Measurements from ENCODE around the gene LBR. TPM values are rescaled to one million over a fixed set of nuclear protein-coding genes. Genes with fewer than 3 reads are reported as not detected.

LBR gene
- total RNA-seq, 1 experiment from 2014 or later, result 60.9 TPM

- H4K8ac ChIP-seq (replicated peaks; ENCODE audit: insufficient read length, low read depth, low read length), result no peak overlapping the region
- peaks cover 2% of the 10 kb centered on the region; the same call in 1 of the 2 replicates for H3K4me1 ChIP-seq (ENCODE audit: insufficient read depth, low read length)
- no peak overlapping the region for H4K5ac ChIP-seq (ENCODE audit: insufficient read length, low read depth, low read length)
- Mint-ChIP-seq H3K27me3 (ENCODE audit: low read depth) (no peaks in the 10 kb centered on the region), H3K4me1 (peaks cover 13 to 14% of the 10 kb centered on the region in 2 experiments), H3K4me3 (no peak overlapping the region; a peak in 1 of 5 replicates), H3K36me3 (ENCODE audit: insufficient read depth in 1 of 3, low read depth in 3 of 3) (peaks cover 22 to 46% (median 45%) of the 10 kb centered on the region in 3 experiments; a peak in 6 of 7 replicates), H3K27ac (peak overlapping the region in 2 of 3 experiments; percentile 12 to 18; a peak in 3 of 7 replicates), H3K9me3 (no peaks in the 10 kb centered on the region)
- H2BK20ac ChIP-seq (ENCODE audit: low read depth, low read length, poor library complexity, severe bottlenecking), result no peak overlapping the region
- H3K23ac ChIP-seq (ENCODE audit: insufficient read length, low read depth, low read length), result no peak overlapping the region
- H2AFZ ChIP-seq (ENCODE audit: low read length), result no peak overlapping the region
- H3K23me2 ChIP-seq (ENCODE audit: insufficient read length, low read depth, low read length, poor library complexity, severe bottlenecking), result no peaks in the 10 kb centered on the region
- H4K91ac ChIP-seq (ENCODE audit: insufficient read length, low read depth, low read length), result no peak overlapping the region
- H3K4me2 ChIP-seq (ENCODE audit: insufficient read depth, insufficient read length, low read length), result no peak overlapping the region
- H3K18ac ChIP-seq (ENCODE audit: insufficient read length, low read depth, low read length), result no peak overlapping the region
- H3K79me1 ChIP-seq (ENCODE audit: insufficient read depth, low read depth, low read length, poor library complexity, severe bottlenecking), result peaks cover 2% of the 10 kb centered on the region
- H2BK5ac ChIP-seq (ENCODE audit: insufficient read length, low read length), result no peak overlapping the region
- no peak overlapping the region for H3K56ac ChIP-seq (ENCODE audit: insufficient read length, low read depth, low read length)
- H3K27ac ChIP-seq (ENCODE audit: insufficient read length, low read depth, low read length), result no peak overlapping the region
- no peak overlapping the region for H2BK15ac ChIP-seq (ENCODE audit: low read depth, low read length)
- no peak for DNase-seq
- no peaks in the 10 kb centered on the region for H3K9me3 ChIP-seq (ENCODE audit: control insufficient read depth, low read depth, low read length)
- no CpG with 5 or more reads among the region's 4 CpGs for WGBS (ENCODE audit: extremely low coverage, insufficient read length, low lambda C conversion rate)
- H3K4ac ChIP-seq (ENCODE audit: low read depth, low read length), result no peak overlapping the region
- H3K27me3 ChIP-seq (ENCODE audit: insufficient read depth, low read length), result no peaks in the 10 kb centered on the region
- TF ChIP-seq CTCF (conservative IDR thresholded peaks at IDR 0.05), result no peak
- H2BK12ac ChIP-seq (ENCODE audit: insufficient read length, low read depth, low read length), result no peak overlapping the region
- H3K9ac ChIP-seq (ENCODE audit: extremely low read depth, insufficient read length, low read length), result no peak overlapping the region
- H3T11ph ChIP-seq (ENCODE audit: low read length), result no peak overlapping the region
- peaks cover 4% of the 10 kb centered on the region for H3K79me2 ChIP-seq (ENCODE audit: insufficient read depth, low read length)
- no peaks in the 10 kb centered on the region for H4K20me1 ChIP-seq (ENCODE audit: control insufficient read depth, insufficient read depth, insufficient read length)
- H2BK120ac ChIP-seq (ENCODE audit: low read depth, low read length, poor library complexity, severe bottlenecking), result no peak overlapping the region
- H3K14ac ChIP-seq (ENCODE audit: insufficient read depth, low read length), result no peak overlapping the region
- H2AK5ac ChIP-seq (ENCODE audit: insufficient read length, low read length), result no peak overlapping the region
Observed at GRCh38 chr1:225418598-225418997, 9.2 kb downstream of the LBR start.
